Measurements from ENCODE around the gene ASIC3. TPM values are rescaled to one million over a fixed set of nuclear protein-coding genes. Genes with fewer than 3 reads are reported as not detected.

Gene ASIC3
- total and polyA plus RNA-seq, 2 of the 4 experiments (the other 2 are of a cell fraction): 0.74 TPM; not detected in 1

- in situ Hi-C loops (cut with MboI; ENCODE audit: low sequenced_read_pairs) (no loop called here), intact Hi-C loops (cut with micrococcal nuclease) (no loop called here), dilution Hi-C loops (cut with HindIII; ENCODE audit: low sequenced_read_pairs, unreplicated experiment) (no loop called here)
- WGBS, 2 experiments (ENCODE audit: extremely low coverage in 2 of 2, insufficient read length in 1 of 2): 65% methylated on average over 4 of the region's 13 CpGs; no CpG with 5 or more reads in 1 of the 2 experiments
- CTCF ChIA-PET: no interaction called here
- Histone ChIP-seq H3K23ac (ENCODE audit: low read depth, low read length) (no peak overlapping the region), H4K20me1 (ENCODE audit: insufficient read depth, low read length) (no peaks in the 10 kb centered on the region), H3K4ac (ENCODE audit: low read depth, low read length) (no peak overlapping the region), H3K36me3 (ENCODE audit: control insufficient read depth, insufficient read depth, low read length) (no peaks in the 10 kb centered on the region), H3K18ac (ENCODE audit: low read depth, low read length) (no peak overlapping the region), H2AK9ac (replicated peaks; ENCODE audit: low read depth, low read length, poor library complexity) (peak overlapping the region; percentile 39), H3K9ac (ENCODE audit: low read depth, low read length) (no peak overlapping the region), H2BK5ac (ENCODE audit: low read depth, low read length, poor library complexity, severe bottlenecking) (no peak overlapping the region), H3K79me1 (ENCODE audit: low read depth in 1 of 2, low read length in 2 of 2) (no peaks in the 10 kb centered on the region), H2BK15ac (ENCODE audit: low read depth, low read length) (no peak overlapping the region), H3K27me3 (ENCODE audit: control insufficient read depth, insufficient read depth, low read length) (peaks cover 55% of the 10 kb centered on the region), H3K27ac (ENCODE audit: insufficient read depth, low read length) (no peak overlapping the region), H3K4me3 (ENCODE audit: insufficient read depth, low read depth, low read length) (no peak overlapping the region), H2BK20ac (ENCODE audit: low read depth, low read length) (no peak overlapping the region), H4K8ac (ENCODE audit: low read depth in 2 of 2, low read length in 2 of 2) (no peak overlapping the region), H2BK120ac (ENCODE audit: low read depth, low read length) (no peak overlapping the region), H4K91ac (ENCODE audit: insufficient read depth, low read depth, low read length) (no peak overlapping the region; the same call in 1 of the 2 replicates), H3K9me1 (ENCODE audit: insufficient read depth, low read length) (no peaks in the 10 kb centered on the region), H3K9me3 (ENCODE audit: control insufficient read depth, insufficient read depth, low read length) (no peaks in the 10 kb centered on the region), H3K4me2 (ENCODE audit: low read depth, low read length) (no peak overlapping the region; the same call in 1 of the 2 replicates), H2AK5ac (ENCODE audit: low read depth, low read length) (no peak overlapping the region), H2AFZ (replicated peaks; ENCODE audit: low read length, poor library complexity) (peak overlapping the region; percentile 84), H3K14ac (replicated peaks; ENCODE audit: low read depth, low read length) (no peak overlapping the region), H3K4me1 (ENCODE audit: control insufficient read depth, insufficient read depth, low read length) (peaks cover 4% of the 10 kb centered on the region; the same call in 1 of the 2 replicates), H4K5ac (ENCODE audit: low read depth, low read length) (no peak overlapping the region), H3K56ac (ENCODE audit: extremely low read depth, insufficient read depth, low read length) (no peak overlapping the region)
- BruUV-seq (replicated peaks): no TSS peak
- DNase-seq: no peak
- TF ChIP-seq RAD21 (IDR thresholded peaks at IDR 0.05; ENCODE audit: low read length) (no peak), CHD1 (IDR thresholded peaks at IDR 0.05; ENCODE audit: low read depth, low read length) (no peak), RCOR1 (IDR thresholded peaks at IDR 0.05; ENCODE audit: insufficient replicate concordance, low read length) (no peak), CEBPB (IDR thresholded peaks at IDR 0.05; ENCODE audit: low read depth, low read length) (no peak), ELK1 (IDR thresholded peaks at IDR 0.05; ENCODE audit: borderline replicate concordance, low read depth, low read length) (no peak), RFX5 (IDR thresholded peaks at IDR 0.05; ENCODE audit: low read depth, low read length) (no peak), CTCF (conservative IDR thresholded peaks at IDR 0.05; ENCODE audit: low read depth, low read length) (no peak), SMC3 (IDR thresholded peaks at IDR 0.05; ENCODE audit: low read depth, low read length) (no peak), NFE2L2 (IDR thresholded peaks at IDR 0.05; ENCODE audit: low read depth, low read length) (no peak), POLR2A (IDR thresholded peaks at IDR 0.05; ENCODE audit: low read depth, low read length) (no peak), BHLHE40 (IDR thresholded peaks at IDR 0.05; ENCODE audit: low read depth, low read length) (no peak), MXI1 (IDR thresholded peaks at IDR 0.05; ENCODE audit: borderline replicate concordance, low read depth, low read length) (no peak), FOS (IDR thresholded peaks at IDR 0.05; ENCODE audit: low read depth, low read length) (no peak), MAZ (IDR thresholded peaks at IDR 0.05; ENCODE audit: borderline replicate concordance, low read depth, low read length) (no peak), MAFK (IDR thresholded peaks at IDR 0.05; ENCODE audit: low read depth, low read length) (no peak)
- TF ChIP-seq, protein P1, sequence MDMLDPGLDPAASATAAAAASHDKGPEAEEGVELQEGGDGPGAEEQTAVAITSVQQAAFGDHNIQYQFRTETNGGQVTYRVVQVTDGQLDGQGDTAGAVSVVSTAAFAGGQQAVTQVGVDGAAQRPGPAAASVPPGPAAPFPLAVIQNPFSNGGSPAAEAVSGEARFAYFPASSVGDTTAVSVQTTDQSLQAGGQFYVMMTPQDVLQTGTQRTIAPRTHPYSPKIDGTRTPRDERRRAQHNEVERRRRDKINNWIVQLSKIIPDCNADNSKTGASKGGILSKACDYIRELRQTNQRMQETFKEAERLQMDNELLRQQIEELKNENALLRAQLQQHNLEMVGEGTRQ (IDR thresholded peaks at IDR 0.05; ENCODE audit: low read depth, low read length): no peak
- no peak for ATAC-seq (ENCODE audit: low read depth)
- POLR2A ChIA-PET (ENCODE audit: unreplicated experiment): no interaction called here
Measured at GRCh38 chr7:151017370-151017952, 30.9 kb upstream of the ASIC3 start.

Measured in IMR-90 (cell line).